ENCODE measurements around the gene PTPRCAP. TPM values are rescaled to one million over a fixed set of nuclear protein-coding genes. Genes with fewer than 3 reads are reported as not detected.

The PTPRCAP gene
- total and polyA plus RNA-seq, 10 of the 15 experiments (the other 5 are each of a cell fraction or from before 2014, with no cell fraction given) = 4.7 to 266 (median 125) TPM

- peak overlapping the region; percentile 78 for H3K27ac ChIP-seq (ENCODE audit: control insufficient read depth, insufficient read depth)
- H3K4me2 ChIP-seq (ENCODE audit: control insufficient read depth, insufficient read depth) = peak overlapping the region; percentile 98
- BruUV-seq (replicated peaks) = no TSS peak
- peaks cover 37% of the 10 kb centered on the region for H3K4me1 ChIP-seq (ENCODE audit: control insufficient read depth, insufficient read depth, low read length)
- H3K9ac ChIP-seq (ENCODE audit: control insufficient read depth, insufficient read depth, low read length) = peak overlapping the region; percentile 85
- ATAC-seq (peak; percentile 14), DNase-seq (ENCODE audit: low read depth, low spot score) (no peak), FAIRE-seq (no peak)
- no peaks in the 10 kb centered on the region for H4K20me1 ChIP-seq (ENCODE audit: control insufficient read depth, insufficient read depth)
- H3K79me2 ChIP-seq (ENCODE audit: control insufficient read depth, insufficient read depth, low read length) = peaks cover 14% of the 10 kb centered on the region
- intact Hi-C loops (cut with micrococcal nuclease; ENCODE audit: unreplicated experiment) = loop anchor here (2.0 kb wide), 2 partner anchors 32 to 68 kb away; partner anchors contain the start of genes PPP1CA and PTPRCAP
- in situ Hi-C loops (cut with MboI) = no loop called here
- SMC1A ChIA-PET (ENCODE audit: uncharacterized antibody, unreplicated experiment) = interaction anchor here (0.9 to 5.2 kb wide), 12 partner anchors 8 to 146 kb away, joined by 3 to 46 read pairs (median 6); partner anchors contain the start of genes AIP, PITPNM1, PPP1CA and RAD9A
- CTCF ChIA-PET = interaction anchor here (0.7 to 5.1 kb wide), 17 partner anchors 9 to 180 kb away, joined by 3 to 36 read pairs (median 4); partner anchors contain the start of genes AIP, PITPNM1 and PPP1CA
- POLR2A ChIA-PET = interaction anchor here (0.6 to 8.1 kb wide), 19 partner anchors 9 to 681 kb away, joined by 3 to 78 read pairs (median 6); partner anchors contain the start of genes AIP, PITPNM1, PPP1CA and PTPRCAP
- WGBS (ENCODE audit: insufficient coverage, insufficient replicate concordance, low lambda C conversion rate, missing lambda C conversion rate) = 2% methylated on average over 6 of the region's 6 CpGs
- H3K36me3 ChIP-seq (ENCODE audit: control insufficient read depth in 2 of 2, insufficient read depth in 2 of 2, low read length in 1 of 2) = no peaks in the 10 kb centered on the region
- RAD21 ChIA-PET (ENCODE audit: unreplicated experiment) = interaction anchor here (0.7 to 5.5 kb wide), 16 partner anchors 17 to 123 kb away, joined by 3 to 72 read pairs (median 5); partner anchors contain the start of genes AIP, CDK2AP2, PITPNM1 and POLD4
- no peaks in the 10 kb centered on the region for H3K9me3 ChIP-seq (replicated peaks; ENCODE audit: control insufficient read depth, insufficient read depth, low read length)
- peak overlapping the region; percentile 73; the same call in 1 of the 2 replicates for H2AFZ ChIP-seq (ENCODE audit: control insufficient read depth, low read depth, low read length)
- H3K4me3 ChIP-seq = peak overlapping the region; percentile 86
- H3K27me3 ChIP-seq (replicated peaks in 1 of 2; ENCODE audit: control insufficient read depth in 2 of 2, insufficient read depth in 2 of 2, low read length in 1 of 2) = no peaks in the 10 kb centered on the region
- TF ChIP-seq, protein P1, sequence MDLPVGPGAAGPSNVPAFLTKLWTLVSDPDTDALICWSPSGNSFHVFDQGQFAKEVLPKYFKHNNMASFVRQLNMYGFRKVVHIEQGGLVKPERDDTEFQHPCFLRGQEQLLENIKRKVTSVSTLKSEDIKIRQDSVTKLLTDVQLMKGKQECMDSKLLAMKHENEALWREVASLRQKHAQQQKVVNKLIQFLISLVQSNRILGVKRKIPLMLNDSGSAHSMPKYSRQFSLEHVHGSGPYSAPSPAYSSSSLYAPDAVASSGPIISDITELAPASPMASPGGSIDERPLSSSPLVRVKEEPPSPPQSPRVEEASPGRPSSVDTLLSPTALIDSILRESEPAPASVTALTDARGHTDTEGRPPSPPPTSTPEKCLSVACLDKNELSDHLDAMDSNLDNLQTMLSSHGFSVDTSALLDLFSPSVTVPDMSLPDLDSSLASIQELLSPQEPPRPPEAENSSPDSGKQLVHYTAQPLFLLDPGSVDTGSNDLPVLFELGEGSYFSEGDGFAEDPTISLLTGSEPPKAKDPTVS (IDR thresholded peaks at IDR 0.05; ENCODE audit: low read depth, low read length) = no peak
- no peak for TF ChIP-seq ZBTB33 (IDR thresholded peaks at IDR 0.05)
- no peak for TF ChIP-seq GABPA (IDR thresholded peaks at IDR 0.05; ENCODE audit: low read depth)
- TF ChIP-seq, protein P2, sequence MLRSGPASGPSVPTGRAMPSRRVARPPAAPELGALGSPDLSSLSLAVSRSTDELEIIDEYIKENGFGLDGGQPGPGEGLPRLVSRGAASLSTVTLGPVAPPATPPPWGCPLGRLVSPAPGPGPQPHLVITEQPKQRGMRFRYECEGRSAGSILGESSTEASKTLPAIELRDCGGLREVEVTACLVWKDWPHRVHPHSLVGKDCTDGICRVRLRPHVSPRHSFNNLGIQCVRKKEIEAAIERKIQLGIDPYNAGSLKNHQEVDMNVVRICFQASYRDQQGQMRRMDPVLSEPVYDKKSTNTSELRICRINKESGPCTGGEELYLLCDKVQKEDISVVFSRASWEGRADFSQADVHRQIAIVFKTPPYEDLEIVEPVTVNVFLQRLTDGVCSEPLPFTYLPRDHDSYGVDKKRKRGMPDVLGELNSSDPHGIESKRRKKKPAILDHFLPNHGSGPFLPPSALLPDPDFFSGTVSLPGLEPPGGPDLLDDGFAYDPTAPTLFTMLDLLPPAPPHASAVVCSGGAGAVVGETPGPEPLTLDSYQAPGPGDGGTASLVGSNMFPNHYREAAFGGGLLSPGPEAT (IDR thresholded peaks at IDR 0.05; ENCODE audit: low read depth) = no peak
- 0 out of 2 replicates have a peak, but pooled peaks have one; percentile 27 for TF ChIP-seq PML (IDR thresholded peaks at IDR 0.05; ENCODE audit: low read length)
- TF ChIP-seq ZNF384 (IDR thresholded peaks at IDR 0.05; ENCODE audit: borderline replicate concordance, low read depth, low read length) = no peak
- no peak for TF ChIP-seq ZNF274 (IDR thresholded peaks at IDR 0.05; ENCODE audit: insufficient read depth, insufficient read length)
- TF ChIP-seq JUNB (IDR thresholded peaks at IDR 0.05) = no peak
- TF ChIP-seq GATAD2B (conservative IDR thresholded peaks at IDR 0.05; ENCODE audit: low read depth) = 0 out of 2 replicates have a peak, but pooled peaks have one; percentile 11
- TF ChIP-seq, protein P3, sequence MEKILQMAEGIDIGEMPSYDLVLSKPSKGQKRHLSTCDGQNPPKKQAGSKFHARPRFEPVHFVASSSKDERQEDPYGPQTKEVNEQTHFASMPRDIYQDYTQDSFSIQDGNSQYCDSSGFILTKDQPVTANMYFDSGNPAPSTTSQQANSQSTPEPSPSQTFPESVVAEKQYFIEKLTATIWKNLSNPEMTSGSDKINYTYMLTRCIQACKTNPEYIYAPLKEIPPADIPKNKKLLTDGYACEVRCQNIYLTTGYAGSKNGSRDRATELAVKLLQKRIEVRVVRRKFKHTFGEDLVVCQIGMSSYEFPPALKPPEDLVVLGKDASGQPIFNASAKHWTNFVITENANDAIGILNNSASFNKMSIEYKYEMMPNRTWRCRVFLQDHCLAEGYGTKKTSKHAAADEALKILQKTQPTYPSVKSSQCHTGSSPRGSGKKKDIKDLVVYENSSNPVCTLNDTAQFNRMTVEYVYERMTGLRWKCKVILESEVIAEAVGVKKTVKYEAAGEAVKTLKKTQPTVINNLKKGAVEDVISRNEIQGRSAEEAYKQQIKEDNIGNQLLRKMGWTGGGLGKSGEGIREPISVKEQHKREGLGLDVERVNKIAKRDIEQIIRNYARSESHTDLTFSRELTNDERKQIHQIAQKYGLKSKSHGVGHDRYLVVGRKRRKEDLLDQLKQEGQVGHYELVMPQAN (conservative IDR thresholded peaks at IDR 0.05) = no peak
- TF ChIP-seq SPI1 (IDR thresholded peaks at IDR 0.05; ENCODE audit: borderline replicate concordance, insufficient read depth, low read depth, low read length) = no peak
- no peak for TF ChIP-seq NR2C2 (IDR thresholded peaks at IDR 0.05; ENCODE audit: borderline replicate concordance, control insufficient read depth, insufficient read length, low read depth)
- no peak for TF ChIP-seq EP300 (IDR thresholded peaks at IDR 0.05; ENCODE audit: borderline replicate concordance in 1 of 2, control insufficient read depth in 1 of 2, low read depth in 2 of 2, low read length in 2 of 2)
Observed at GRCh38 chr11:67468456-67468758, 30.9 kb upstream of the PTPRCAP start.

All from GM12878 (cell line).